H1 (cell line): ENCODE data around the gene PMS1. TPM values are rescaled to one million over a fixed set of nuclear protein-coding genes. Genes with fewer than 3 reads are reported as not detected.

Source experiments
- BACH1 ChIP-seq: IDR thresholded peaks from 2 replicates; pipeline ENCODE4 v1.6.1; 2012; ENCODE audit warnings: low read length, improper control_type of control experiment
- BRCA1 ChIP-seq: IDR thresholded peaks from 2 replicates; pipeline ENCODE4 v1.6.1; 2012; ENCODE audit warnings: low read depth, low read length, improper control_type of control experiment
- CBX5 ChIP-seq: fragments of 300-800, 300-1000 bp; sonication (generic); IDR thresholded peaks from 2 replicates; pipeline ENCODE4 v1.7.1; 2016; ENCODE audit warnings: antibody characterized with exemption, low read length, low read depth
- CBX8 ChIP-seq: fragments of 300-800, 300-1000 bp; sonication (generic); IDR thresholded peaks from 2 replicates; pipeline ENCODE4 v1.7.1; 2016; ENCODE audit warnings: low read depth, low read length, borderline replicate concordance
- CEBPB ChIP-seq: IDR thresholded peaks from 2 replicates; pipeline ENCODE4 v1.6.1; 2012; ENCODE audit warnings: low read depth, low read length
- CTBP2 ChIP-seq: IDR thresholded peaks from 2 replicates; pipeline ENCODE4 v1.7.0; 2011; ENCODE audit warnings: borderline replicate concordance, mild to moderate bottlenecking, moderate library complexity, mixed read lengths, low read length; ENCODE audit not compliant: insufficient read depth, insufficient read length
- CTCF ChIP-seq, 3 experiments: IDR thresholded peaks; 1 replicate in 2 of 3; 2 replicates in 1 of 3; pipeline versions ENCODE4 v1.5.1 to v1.6.1; 2011; ENCODE audit warnings: low read length in 3 of 3, mild to moderate bottlenecking in 3 of 3, inconsistent platforms in 2 of 3, low read depth in 1 of 3, moderate library complexity in 1 of 3; ENCODE audit not compliant: insufficient read depth in 1 of 3; ENCODE audit errors: control extremely low read depth in 1 of 3
- E2F6 ChIP-seq: IDR thresholded peaks from 2 replicates; pipeline ENCODE4 v1.6.1; 2012; ENCODE audit warnings: inconsistent platforms
- EZH2 ChIP-seq: fragments of 200-600 bp; sonication (generic); IDR thresholded peaks from 2 replicates; pipeline ENCODE4 v1.7.1; 2012; ENCODE audit warnings: low read depth, mild to moderate bottlenecking, moderate library complexity, low read length, inconsistent platforms; ENCODE audit not compliant: severe bottlenecking
- KDM4A ChIP-seq: IDR thresholded peaks from one replicate; pipeline ENCODE4 v1.7.1; 2012; ENCODE audit warnings: low read depth, mild to moderate bottlenecking, moderate library complexity, low read length, inconsistent platforms; ENCODE audit not compliant: severe bottlenecking
- KDM5A ChIP-seq: fragments of 200-600 bp; IDR thresholded peaks from 2 replicates; pipeline ENCODE4 v1.7.1; 2012; ENCODE audit warnings: mild to moderate bottlenecking, low read length, inconsistent platforms, mixed read lengths
- MAFK ChIP-seq: IDR thresholded peaks from 2 replicates; pipeline ENCODE4 v1.6.1; 2012; ENCODE audit warnings: low read depth, mild to moderate bottlenecking, improper control_type of control experiment, low read length
- PHF8 ChIP-seq: fragments of 200-600 bp; sonication (generic); conservative IDR thresholded peaks from 2 replicates; pipeline ENCODE4 v1.7.1; 2012; ENCODE audit warnings: low read depth, mild to moderate bottlenecking, inconsistent platforms, low read length, moderate library complexity
- POLR2AphosphoS5 ChIP-seq: IDR thresholded peaks from 2 replicates; pipeline ENCODE4 v1.6.1; 2011; ENCODE audit warnings: low read depth, low read length
- RBBP5 ChIP-seq: IDR thresholded peaks from 2 replicates; pipeline ENCODE4 v1.7.1; 2012; ENCODE audit warnings: low read depth, mild to moderate bottlenecking, inconsistent platforms, low read length, moderate library complexity, borderline replicate concordance
- SIN3A ChIP-seq, 2 experiments: IDR thresholded peaks in 1 of 2; conservative IDR thresholded peaks in 1 of 2; 2 replicates each; pipeline ENCODE4 v1.6.1; 2011 to 2012; ENCODE audit warnings: low read length in 2 of 2, improper control_type of control experiment in 1 of 2, low read depth in 1 of 2, mild to moderate bottlenecking in 1 of 2
- SIRT6 ChIP-seq: IDR thresholded peaks from one replicate; pipeline ENCODE4 v1.7.1; 2012; ENCODE audit warnings: low read length, inconsistent platforms
- SP1 ChIP-seq: IDR thresholded peaks from 2 replicates; pipeline ENCODE4 v1.6.1; 2011; ENCODE audit warnings: low read depth, low read length
- SUZ12 ChIP-seq: fragments of 200-600 bp; sonication (generic); IDR thresholded peaks from 2 replicates; pipeline ENCODE4 v1.6.1; 2012; ENCODE audit warnings: mild to moderate bottlenecking, inconsistent platforms, low read length, moderate library complexity, mixed read lengths
- TAF7 ChIP-seq: optimal IDR thresholded peaks from 2 replicates; pipeline ENCODE3; 2011; ENCODE audit warnings: low read depth, mild to moderate bottlenecking, inconsistent platforms, low read length, moderate library complexity, borderline replicate concordance
- YY1 ChIP-seq: IDR thresholded peaks from 2 replicates; pipeline ENCODE4 v1.6.1; 2011; ENCODE audit warnings: low read depth, mild to moderate bottlenecking, low read length
- polyA plus RNA-seq, 7 experiments: library from polyadenylated mRNA; depleted of rRNA in 3 of 7; stranded (reverse) in 5 of 7; unstranded in 2 of 7; fragments of >200 nt in 5 of 7; fragments of 200-250 nt in 2 of 7; gene quantifications; 1 replicate in 5 of 7; 2 replicates in 1 of 7; 4 replicates in 1 of 7; pipeline versions ENCODE4 v1.2.1 to v1.2.3, GENCODE V29; 2011 to 2013; ENCODE audit warnings: missing spikeins in 2 of 7, mixed read lengths in 2 of 7
- total RNA-seq: library from RNA; stranded (reverse); fragmentation: NEBNext Ultra II Directional; extraction: Animal tissue kit (Norgen Biotek cat#: 25700); gene quantifications from 2 replicates; pipeline ENCODE4 v1.2.1, GENCODE V29; 2021

Gene PMS1
- total and polyA plus RNA-seq, 2 of the 8 experiments (the other 6 are each of a cell fraction or from before 2014, with no cell fraction given) = 13.1 to 59.7 TPM

- TF ChIP-seq POLR2AphosphoS5 (peak; percentile 82), MAFK (no peak), E2F6 (peak; percentile 52; the same call in 1 of the 2 replicates), EZH2 (no peak), KDM4A (peak; percentile 34), BACH1 (no peak), RBBP5 (peak; percentile 90), SIN3A (conservative IDR thresholded peaks at IDR 0.05 in 1 of 2, IDR thresholded peaks at IDR 0.05 in 1 of 2; ENCODE audit: low read depth in 1 of 2, low read length in 2 of 2) (peak in 1 of 2 experiments; percentile 80; a peak in 2 of 4 replicates), CBX8 (no peak), CTCF (IDR thresholded peaks at IDR 0.05; ENCODE audit: control extremely low read depth in 1 of 3, insufficient read depth in 1 of 3, low read depth in 1 of 3, low read length in 3 of 3) (peak; percentile 15 to 68 (median 36); a peak in 3 of 4 replicates), SUZ12 (no peak), SIRT6 (no peak), BRCA1 (no peak), CEBPB (0 out of 2 replicates have a peak, but pooled peaks have one; percentile 19), CTBP2 (no peak), CBX5 (no peak), YY1 (no peak), PHF8 (peak; percentile 76), SP1 (0 out of 2 replicates have a peak, but pooled peaks have one; percentile 49), TAF7 (peak; percentile 47), KDM5A (peak; percentile 69)
Measured at GRCh38 chr2:189762551-189763298, 21.5 kb upstream of the PMS1 start, which contains the start of gene OSGEPL1 (continued).
